ENCODE measurements around the gene MAP1B.

DNA sequence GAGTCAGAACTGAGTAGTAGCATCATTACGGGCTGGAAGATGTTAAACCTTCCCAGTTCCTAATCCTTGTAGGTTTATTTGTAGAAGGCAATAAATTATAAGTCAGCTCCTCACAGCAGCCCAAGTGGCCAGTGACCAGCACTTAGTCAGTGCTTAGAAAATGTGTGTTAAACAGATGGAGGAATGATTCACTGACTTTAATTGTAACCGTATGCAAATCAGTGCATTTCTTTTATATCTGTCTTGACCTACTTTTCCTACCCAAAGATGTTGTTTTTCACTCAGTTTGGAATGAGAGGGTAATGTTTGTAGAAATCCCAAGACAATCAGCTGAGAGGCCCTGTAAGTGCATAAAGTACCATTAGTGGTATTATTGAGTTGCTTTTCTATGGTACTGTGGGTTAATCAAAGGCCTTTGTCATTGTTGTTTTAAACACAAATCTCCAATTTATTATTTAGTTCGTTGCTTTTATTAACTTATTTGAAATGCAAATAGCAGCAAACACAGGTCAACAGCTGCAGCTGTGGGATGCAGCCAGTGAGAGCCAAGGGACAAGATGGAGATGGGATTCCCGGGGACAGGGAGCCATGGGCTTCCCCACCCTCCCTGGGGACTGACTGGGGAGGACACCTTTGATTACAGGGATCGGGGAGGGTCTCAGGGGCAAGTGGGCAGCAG lies 49.8 kb downstream of the MAP1B start:
- TF ChIP-seq, protein P1, sequence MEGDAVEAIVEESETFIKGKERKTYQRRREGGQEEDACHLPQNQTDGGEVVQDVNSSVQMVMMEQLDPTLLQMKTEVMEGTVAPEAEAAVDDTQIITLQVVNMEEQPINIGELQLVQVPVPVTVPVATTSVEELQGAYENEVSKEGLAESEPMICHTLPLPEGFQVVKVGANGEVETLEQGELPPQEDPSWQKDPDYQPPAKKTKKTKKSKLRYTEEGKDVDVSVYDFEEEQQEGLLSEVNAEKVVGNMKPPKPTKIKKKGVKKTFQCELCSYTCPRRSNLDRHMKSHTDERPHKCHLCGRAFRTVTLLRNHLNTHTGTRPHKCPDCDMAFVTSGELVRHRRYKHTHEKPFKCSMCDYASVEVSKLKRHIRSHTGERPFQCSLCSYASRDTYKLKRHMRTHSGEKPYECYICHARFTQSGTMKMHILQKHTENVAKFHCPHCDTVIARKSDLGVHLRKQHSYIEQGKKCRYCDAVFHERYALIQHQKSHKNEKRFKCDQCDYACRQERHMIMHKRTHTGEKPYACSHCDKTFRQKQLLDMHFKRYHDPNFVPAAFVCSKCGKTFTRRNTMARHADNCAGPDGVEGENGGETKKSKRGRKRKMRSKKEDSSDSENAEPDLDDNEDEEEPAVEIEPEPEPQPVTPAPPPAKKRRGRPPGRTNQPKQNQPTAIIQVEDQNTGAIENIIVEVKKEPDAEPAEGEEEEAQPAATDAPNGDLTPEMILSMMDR (IDR thresholded peaks at IDR 0.05 in 2 of 3, conservative IDR thresholded peaks at IDR 0.05 in 1 of 3; ENCODE audit: control insufficient read depth in 2 of 3, extremely low read depth in 1 of 3, insufficient read depth in 1 of 3, low read depth in 3 of 3, low read length in 3 of 3): no peak
- no peak for TF ChIP-seq NRF1 (conservative IDR thresholded peaks at IDR 0.05; ENCODE audit: low read depth, low read length)
- TF ChIP-seq SIN3A (IDR thresholded peaks at IDR 0.05; ENCODE audit: low read depth, low read length): no peak
- TF ChIP-seq POLR2A (IDR thresholded peaks at IDR 0.05; ENCODE audit: low read depth, low read length): no peak
- TF ChIP-seq ZNF24 (IDR thresholded peaks at IDR 0.05): no peak
- TF ChIP-seq SPI1 (IDR thresholded peaks at IDR 0.05; ENCODE audit: borderline replicate concordance, insufficient read depth, low read depth, low read length): no peak
- TF ChIP-seq FOXK2 (IDR thresholded peaks at IDR 0.05): no peak
- no peak for TF ChIP-seq YY1 (IDR thresholded peaks at IDR 0.05; ENCODE audit: low read depth, low read length)
- TF ChIP-seq NFIC (IDR thresholded peaks at IDR 0.05; ENCODE audit: low read depth, low read length): no peak
- no peak for TF ChIP-seq KDM1A (IDR thresholded peaks at IDR 0.05; ENCODE audit: borderline replicate concordance)

All from GM12878 (cell line).